ENCODE measurements around the gene TMEM132D. TPM values are rescaled to one million over a fixed set of nuclear protein-coding genes. Genes with fewer than 3 reads are reported as not detected.

The TMEM132D gene
- total and polyA plus RNA-seq, 2 of the 4 experiments (the other 2 are of a cell fraction), result not detected

- ATAC-seq (ENCODE audit: low read depth) (no peak), DNase-seq (no peak)
- no TSS peak for BruUV-seq (replicated peaks)
- Histone ChIP-seq H3K18ac (ENCODE audit: low read depth, low read length) (no peak overlapping the region), H3K9me3 (ENCODE audit: control insufficient read depth, insufficient read depth, low read length) (peaks cover 25% of the 10 kb centered on the region), H3K4ac (ENCODE audit: low read depth, low read length) (no peak overlapping the region), H4K91ac (ENCODE audit: insufficient read depth, low read depth, low read length) (no peak overlapping the region), H2BK15ac (ENCODE audit: low read depth, low read length) (no peak overlapping the region), H3K4me2 (ENCODE audit: low read depth, low read length) (no peak overlapping the region), H3K27me3 (ENCODE audit: control insufficient read depth, insufficient read depth, low read length) (no peaks in the 10 kb centered on the region), H3K9me1 (ENCODE audit: insufficient read depth, low read length) (no peaks in the 10 kb centered on the region), H3K27ac (ENCODE audit: insufficient read depth, low read length) (no peak overlapping the region), H3K14ac (replicated peaks; ENCODE audit: low read depth, low read length) (no peak overlapping the region), H2BK120ac (ENCODE audit: low read depth, low read length) (no peak overlapping the region), H3K36me3 (ENCODE audit: control insufficient read depth, insufficient read depth, low read length) (no peaks in the 10 kb centered on the region), H3K56ac (ENCODE audit: extremely low read depth, insufficient read depth, low read length) (no peak overlapping the region), H2AK9ac (replicated peaks; ENCODE audit: low read depth, low read length, poor library complexity) (no peak overlapping the region), H4K8ac (ENCODE audit: low read depth in 2 of 2, low read length in 2 of 2) (no peak overlapping the region), H3K79me1 (ENCODE audit: low read depth in 1 of 2, low read length in 2 of 2) (no peaks in the 10 kb centered on the region), H3K4me3 (ENCODE audit: insufficient read depth, low read depth, low read length) (no peak overlapping the region), H2AFZ (replicated peaks; ENCODE audit: low read length, poor library complexity) (no peak overlapping the region), H2AK5ac (ENCODE audit: low read depth, low read length) (no peak overlapping the region), H4K5ac (ENCODE audit: low read depth, low read length) (no peak overlapping the region), H2BK20ac (ENCODE audit: low read depth, low read length) (no peak overlapping the region), H4K20me1 (ENCODE audit: insufficient read depth, low read length) (no peaks in the 10 kb centered on the region), H3K23ac (ENCODE audit: low read depth, low read length) (no peak overlapping the region), H3K4me1 (ENCODE audit: control insufficient read depth, insufficient read depth, low read length) (no peaks in the 10 kb centered on the region), H3K9ac (ENCODE audit: low read depth, low read length) (no peak overlapping the region), H2BK5ac (ENCODE audit: low read depth, low read length, poor library complexity, severe bottlenecking) (no peak overlapping the region)
- intact Hi-C loops (cut with micrococcal nuclease), result no loop called here
- TF ChIP-seq CEBPB (IDR thresholded peaks at IDR 0.05; ENCODE audit: low read depth, low read length) (peak; percentile 26; the same call in 1 of the 2 replicates), MAFK (IDR thresholded peaks at IDR 0.05; ENCODE audit: low read depth, low read length) (no peak)
- in situ Hi-C loops (cut with MboI; ENCODE audit: low sequenced_read_pairs), result no loop called here
- dilution Hi-C loops (cut with HindIII; ENCODE audit: low sequenced_read_pairs, unreplicated experiment), result no loop called here
- no CpG with 5 or more reads among the region's 3 CpGs for WGBS, 2 experiments (ENCODE audit: extremely low coverage in 2 of 2, insufficient read length in 1 of 2)
- ChIA-PET POLR2A (ENCODE audit: unreplicated experiment) (no interaction called here), CTCF (no interaction called here)
These were observed 368.7 kb downstream of the TMEM132D start for GRCh38 chr12:129534966-129535750.
